HG03097 (cell line): ENCODE data around the gene CDC14A.

Source experiments
- ATAC-seq: cut with Tn5 transposase; IDR thresholded peaks from one replicate; pipeline ENCODE4 v1.9.1; 2021; ENCODE audit not compliant: unreplicated experiment, low FRiP score

CDC14A gene

GRCh38 chr1:100478816-100479215 is 126.5 kb downstream of the CDC14A start:
- no peak for ATAC-seq

DNA sequence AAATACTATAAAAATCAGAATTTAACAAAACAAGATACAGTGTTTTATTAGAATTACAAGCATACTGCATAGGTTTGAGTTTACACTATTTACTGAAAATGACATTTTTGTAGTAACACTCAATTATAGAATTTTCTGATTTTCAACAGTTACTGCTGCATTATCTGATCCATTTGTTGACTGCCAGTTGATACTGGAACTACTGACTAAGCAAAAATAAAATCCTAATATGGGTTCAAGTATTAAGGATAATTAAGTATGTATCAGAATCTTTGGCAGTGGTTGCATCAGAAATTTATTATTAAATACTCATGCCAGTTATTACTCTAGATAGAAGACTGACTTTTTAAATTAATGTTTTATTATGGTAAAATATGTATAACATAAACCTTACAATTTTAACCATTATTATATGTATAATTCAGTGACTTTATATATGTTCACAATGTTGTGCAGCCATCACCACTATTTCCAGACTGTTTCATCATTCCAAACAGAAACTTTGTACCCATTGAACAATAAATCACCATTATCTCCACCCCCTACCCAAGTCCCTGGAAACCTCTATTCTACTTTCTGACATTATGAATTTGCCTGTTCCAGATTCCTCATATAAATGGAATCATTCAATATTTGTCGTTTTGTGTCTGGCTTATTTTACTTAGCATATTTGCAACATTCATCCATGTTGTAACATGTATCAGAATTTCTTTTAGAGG is 127.5 kb downstream of the CDC14A start:
- no peak for ATAC-seq

- no peak for ATAC-seq
Measured at GRCh38 chr1:100481303-100481702, 129.0 kb downstream of the CDC14A start.

- no peak for ATAC-seq
Measured at GRCh38 chr1:100482167-100482566, 129.9 kb downstream of the CDC14A start.

- no peak for ATAC-seq
Measured at GRCh38 chr1:100482748-100483147, 130.4 kb downstream of the CDC14A start.

DNA sequence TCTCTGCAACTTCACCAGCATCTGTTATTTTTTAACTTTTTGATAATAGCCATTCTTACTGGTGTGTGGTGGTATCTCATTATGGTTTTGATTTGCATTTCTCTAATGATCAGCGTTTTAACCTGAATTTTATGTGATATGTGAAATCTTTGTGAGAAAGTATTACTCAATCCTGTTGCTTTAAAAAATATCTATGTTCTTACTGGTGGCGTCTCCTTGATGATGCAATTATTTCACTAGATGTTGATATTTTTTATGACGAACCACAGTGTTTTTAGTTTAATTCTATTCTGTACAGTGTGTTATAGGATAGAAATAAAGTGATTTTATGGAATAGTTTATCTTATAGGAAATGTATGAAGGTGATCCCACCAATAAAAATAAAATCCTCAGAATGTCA is 130.9 kb downstream of the CDC14A start:
- ATAC-seq = no peak

GRCh38 chr1:100485855-100486258 is 133.6 kb downstream of the CDC14A start:
- no peak for ATAC-seq

DNA sequence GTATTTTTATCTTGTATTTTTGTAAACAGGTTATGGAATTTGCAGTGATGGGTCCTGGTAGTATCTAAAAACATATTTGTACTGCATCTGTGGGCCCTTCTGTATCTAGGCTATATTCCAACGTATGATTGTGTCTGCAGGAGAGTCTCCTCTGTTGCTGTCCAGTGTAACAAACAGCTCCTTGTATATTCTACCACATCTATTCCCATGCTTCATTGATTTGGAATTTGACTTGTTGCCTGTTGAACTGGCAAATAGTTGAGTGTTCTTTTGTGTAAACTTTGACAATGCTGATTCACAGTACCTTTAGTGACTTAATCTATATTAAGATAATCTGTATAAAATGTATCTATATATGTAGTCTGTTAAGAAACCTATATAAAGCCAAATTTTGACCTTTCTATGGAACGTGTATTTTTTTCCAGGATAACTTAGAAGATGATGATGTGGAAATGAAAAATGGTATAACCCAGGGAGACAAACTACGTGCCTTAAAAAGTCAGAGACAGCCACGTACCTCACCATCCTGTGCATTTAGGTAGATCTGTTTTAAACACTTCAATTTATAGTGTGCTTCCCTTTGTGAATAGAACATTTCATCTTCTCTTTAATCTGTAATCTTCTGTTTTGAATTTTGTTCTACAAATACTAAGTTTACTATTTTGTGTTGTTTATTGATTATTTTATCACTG is 142.2 kb downstream of the CDC14A start:
- no peak for ATAC-seq

GRCh38 chr1:100496896-100497295 is 144.6 kb downstream of the CDC14A start:
- ATAC-seq = no peak

GRCh38 chr1:100497796-100498195 is 145.5 kb downstream of the CDC14A start:
- ATAC-seq = no peak

DNA sequence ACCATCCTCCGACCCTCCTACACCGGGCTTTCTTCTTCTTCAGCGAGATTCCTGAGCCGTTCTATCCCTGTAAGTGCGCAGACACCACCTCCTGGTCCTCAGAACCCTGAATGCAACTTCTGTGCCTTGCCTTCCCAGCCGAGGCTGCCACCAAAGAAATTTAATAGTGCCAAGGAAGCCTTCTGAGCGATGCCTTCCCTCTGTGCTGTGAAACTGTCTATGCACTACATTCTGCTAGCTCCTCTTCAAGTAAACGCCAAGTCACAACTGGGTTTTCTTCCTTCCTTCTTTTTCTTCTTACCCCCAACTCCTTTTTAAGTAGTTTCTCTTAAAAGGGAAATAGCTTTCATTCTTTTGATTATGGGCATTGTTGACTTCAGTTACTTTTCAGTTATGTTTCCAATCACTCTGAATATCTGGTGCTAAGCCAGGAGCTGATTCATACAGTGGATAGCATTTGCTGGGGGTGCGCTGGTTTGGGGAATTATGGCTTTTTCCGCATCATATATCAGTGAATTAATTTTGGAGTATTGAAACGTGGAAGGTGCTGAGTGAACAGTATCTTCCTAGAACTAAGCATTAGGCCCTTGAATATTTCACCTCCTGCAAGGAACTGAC is 147.0 kb downstream of the CDC14A start:
- ATAC-seq = no peak

DNA sequence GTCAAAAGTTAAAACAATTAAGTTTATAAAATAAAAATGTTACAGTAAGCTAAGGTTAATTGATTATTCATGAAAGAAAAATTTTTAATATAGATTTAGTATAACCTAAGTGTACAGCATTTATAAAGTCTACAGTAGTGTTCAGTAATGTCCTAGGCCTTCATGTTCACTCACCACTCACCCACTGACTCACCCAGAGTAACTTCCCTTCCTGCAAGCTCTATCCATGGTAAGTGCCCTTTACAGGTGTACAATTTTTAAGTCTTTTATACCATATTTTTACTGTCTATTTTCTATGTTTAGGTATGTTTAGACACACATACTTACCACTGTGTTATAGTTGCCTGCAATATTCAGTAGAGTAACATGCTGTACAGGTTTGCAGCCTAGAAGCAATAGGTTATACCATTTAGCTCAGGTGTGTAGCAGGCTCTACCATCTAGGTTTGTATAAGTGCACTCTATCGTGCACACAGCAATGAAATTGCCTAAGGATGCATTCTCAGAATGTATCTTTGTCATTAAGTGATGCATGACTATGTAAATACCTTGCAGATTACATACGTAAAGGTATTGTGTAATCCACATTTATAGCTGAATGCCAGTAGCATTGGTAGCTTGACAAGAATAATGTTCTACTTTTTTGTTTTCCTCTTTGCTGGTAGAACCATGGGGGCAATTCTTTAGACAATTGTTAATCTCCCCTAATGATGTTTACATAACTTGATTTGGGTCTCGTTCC is 149.9 kb downstream of the CDC14A start:
- ATAC-seq = no peak

DNA sequence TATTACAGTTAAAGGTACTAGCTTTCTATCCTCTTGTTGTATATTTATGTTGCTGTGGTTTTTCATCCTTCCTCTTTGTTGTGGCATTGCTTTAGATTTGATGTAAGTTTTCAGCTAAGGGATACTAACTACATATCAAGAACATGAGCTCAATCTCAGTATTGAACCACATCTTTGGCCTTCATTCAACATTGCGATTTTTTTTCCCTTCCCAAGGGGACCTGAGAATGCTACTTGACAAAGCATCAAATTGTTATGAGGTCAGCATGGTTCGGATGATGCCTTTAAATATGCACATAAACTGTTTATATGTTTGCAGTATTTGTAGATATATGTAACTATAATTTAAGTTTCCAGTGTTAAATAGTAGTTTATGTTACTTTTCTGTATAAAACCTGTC is 153.9 kb downstream of the CDC14A start:
- no peak for ATAC-seq

GRCh38 chr1:100510451-100510850 is 158.1 kb downstream of the CDC14A start:
- no peak for ATAC-seq

- ATAC-seq = no peak
Measured at GRCh38 chr1:100511058-100511457, 158.8 kb downstream of the CDC14A start.

- ATAC-seq = no peak
Measured at GRCh38 chr1:100511773-100512172, 159.5 kb downstream of the CDC14A start.

- no peak for ATAC-seq
Measured at GRCh38 chr1:100512803-100513352, 160.6 kb downstream of the CDC14A start.

DNA sequence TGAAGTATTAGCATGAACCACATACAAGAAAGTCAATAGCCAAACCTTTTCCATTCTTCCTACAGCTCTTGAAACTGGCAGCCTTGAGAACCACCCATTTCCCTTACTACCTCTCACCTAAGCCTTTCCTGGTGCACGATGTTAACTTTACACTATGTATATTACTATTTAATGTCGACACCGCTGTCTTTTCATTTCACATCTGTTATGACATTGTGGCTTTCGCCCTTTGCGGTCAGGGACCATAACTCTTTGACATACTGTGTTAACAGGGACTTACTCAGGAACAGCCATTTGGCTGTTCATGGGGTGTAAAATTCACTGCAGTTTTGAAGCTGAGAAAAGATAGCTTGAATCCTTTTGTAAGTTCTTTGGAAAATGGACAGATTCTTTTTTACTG is 164.6 kb downstream of the CDC14A start:
- ATAC-seq = no peak

DNA sequence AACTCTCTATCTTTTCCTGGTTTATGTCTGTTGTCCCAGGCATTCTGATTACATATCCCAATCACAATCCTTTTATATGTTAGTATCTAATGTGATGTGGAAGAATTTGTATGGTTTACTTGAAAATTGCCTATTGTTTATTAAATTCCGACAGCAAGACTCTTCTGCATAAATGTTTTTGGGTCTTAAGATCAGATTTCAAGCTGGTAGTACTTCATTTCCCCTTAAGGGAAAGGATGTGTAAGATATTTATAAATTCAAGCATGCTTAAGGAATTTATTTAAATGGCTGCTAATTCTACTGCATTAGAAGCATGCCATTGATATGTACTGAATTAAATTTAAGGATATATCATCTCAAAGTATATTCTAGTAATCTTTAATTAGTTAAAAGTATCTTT is 165.2 kb downstream of the CDC14A start:
- no peak for ATAC-seq

DNA sequence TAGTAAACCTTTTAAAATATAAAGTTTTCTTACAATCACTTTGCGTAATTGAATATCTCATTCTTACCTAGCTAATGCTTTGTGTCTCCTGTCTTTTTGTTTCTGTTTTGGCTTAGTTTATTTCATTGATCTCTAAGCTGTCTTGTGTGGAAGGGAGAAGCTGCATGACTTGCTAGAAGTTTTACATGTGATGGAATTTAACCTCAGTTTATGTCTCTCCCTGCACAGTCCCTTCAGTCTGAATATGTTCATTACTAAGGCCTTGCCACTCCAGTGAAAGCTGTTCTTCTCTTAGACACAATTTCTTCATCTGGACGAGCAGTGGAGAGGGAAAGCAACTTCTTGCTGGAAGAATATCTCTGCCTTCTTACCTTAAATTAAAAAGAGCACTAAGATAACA is 165.7 kb downstream of the CDC14A start:
- no peak for ATAC-seq
